GM12878 (cell line): ENCODE data around the gene KATNA1.

ENCODE experiments used
- CBX3 ChIP-seq: fragments of 200-600 bp; sonication (generic); IDR thresholded peaks from 2 replicates; pipeline ENCODE4 v1.6.1; 2016; ENCODE audit warnings: low read depth, borderline replicate concordance
- CTCF ChIP-seq, 3 experiments: IDR thresholded peaks in 2 of 3; conservative IDR thresholded peaks in 1 of 3; 2 replicates each; pipeline ENCODE4 v1.5.1; 2011; ENCODE audit warnings: low read depth in 3 of 3, low read length in 3 of 3, mild to moderate bottlenecking in 3 of 3, control low read depth in 2 of 3, moderate library complexity in 2 of 3, inconsistent platforms in 1 of 3, mixed read lengths in 1 of 3; ENCODE audit not compliant: control insufficient read depth in 2 of 3, insufficient read depth in 1 of 3; ENCODE audit errors: extremely low read depth in 1 of 3
- HCFC1 ChIP-seq: fragments of 150-350 bp; IDR thresholded peaks from 2 replicates; pipeline ENCODE4 v1.6.1; 2014; ENCODE audit warnings: low read length
- POLR2A ChIP-seq: IDR thresholded peaks from 2 replicates; pipeline ENCODE4 v1.6.1; 2011; ENCODE audit warnings: low read depth, mild to moderate bottlenecking, low read length
- POLR2AphosphoS5 ChIP-seq: IDR thresholded peaks from 2 replicates; pipeline ENCODE4 v1.6.1; 2011; ENCODE audit warnings: mild to moderate bottlenecking, low read length, inconsistent platforms
- RAD21 ChIP-seq: IDR thresholded peaks from 2 replicates; pipeline ENCODE4 v1.6.1; 2011; ENCODE audit warnings: mild to moderate bottlenecking, low read depth, low read length, moderate library complexity; ENCODE audit not compliant: insufficient read depth
- RELB ChIP-seq: fragments of 450-650 bp; IDR thresholded peaks from 2 replicates; pipeline ENCODE4 v1.6.1; 2017; ENCODE audit warnings: low read depth, mild to moderate bottlenecking, moderate library complexity
- REST ChIP-seq: IDR thresholded peaks from 2 replicates; pipeline ENCODE4 v1.6.1; 2012; ENCODE audit warnings: mild to moderate bottlenecking, low read depth, low read length
- TAF1 ChIP-seq: IDR thresholded peaks from 2 replicates; pipeline ENCODE4 v1.6.1; 2011; ENCODE audit warnings: mild to moderate bottlenecking, low read depth, low read length, borderline replicate concordance
- TCF12 ChIP-seq: IDR thresholded peaks from 2 replicates; pipeline ENCODE4 v1.6.1; 2011; ENCODE audit warnings: low read depth, mild to moderate bottlenecking, low read length
- ZBTB11 ChIP-seq: fragments of 450-650 bp; formaldehyde crosslinking; IDR thresholded peaks from 2 replicates; pipeline ENCODE4 v1.5.0; 2022; ENCODE audit warnings: mild to moderate bottlenecking, missing genetic modification characterization
- ZNF274 ChIP-seq: IDR thresholded peaks from one replicate; pipeline ENCODE4 v1.8.0; 2011; ENCODE audit not compliant: insufficient read length, insufficient read depth
- ZNF687 ChIP-seq: fragments of 450-650 bp; IDR thresholded peaks from 2 replicates; pipeline ENCODE4 v1.6.1; 2017; ENCODE audit warnings: mild to moderate bottlenecking, moderate library complexity
- TF ChIP-seq, protein P1 (sequence below): fragments of 450-650 bp; IDR thresholded peaks from 2 replicates; pipeline ENCODE4 v1.6.1; 2017; ENCODE audit warnings: mild to moderate bottlenecking

GRCh38 chr6:149581349-149581748, 67.2 kb downstream of the KATNA1 start:
- TF ChIP-seq TCF12 = no peak
- no peak for TF ChIP-seq CBX3
- no peak for TF ChIP-seq CTCF (IDR thresholded peaks at IDR 0.05 in 2 of 3, conservative IDR thresholded peaks at IDR 0.05 in 1 of 3; ENCODE audit: control insufficient read depth in 2 of 3, extremely low read depth in 1 of 3, insufficient read depth in 1 of 3, low read depth in 3 of 3, low read length in 3 of 3)
- no peak for TF ChIP-seq RAD21
- TF ChIP-seq POLR2A = no peak
- TF ChIP-seq HCFC1 = no peak
- TF ChIP-seq ZNF687 = no peak
- TF ChIP-seq TAF1 = no peak
- no peak for TF ChIP-seq RELB
- TF ChIP-seq ZBTB11 = no peak
- TF ChIP-seq, protein P1, sequence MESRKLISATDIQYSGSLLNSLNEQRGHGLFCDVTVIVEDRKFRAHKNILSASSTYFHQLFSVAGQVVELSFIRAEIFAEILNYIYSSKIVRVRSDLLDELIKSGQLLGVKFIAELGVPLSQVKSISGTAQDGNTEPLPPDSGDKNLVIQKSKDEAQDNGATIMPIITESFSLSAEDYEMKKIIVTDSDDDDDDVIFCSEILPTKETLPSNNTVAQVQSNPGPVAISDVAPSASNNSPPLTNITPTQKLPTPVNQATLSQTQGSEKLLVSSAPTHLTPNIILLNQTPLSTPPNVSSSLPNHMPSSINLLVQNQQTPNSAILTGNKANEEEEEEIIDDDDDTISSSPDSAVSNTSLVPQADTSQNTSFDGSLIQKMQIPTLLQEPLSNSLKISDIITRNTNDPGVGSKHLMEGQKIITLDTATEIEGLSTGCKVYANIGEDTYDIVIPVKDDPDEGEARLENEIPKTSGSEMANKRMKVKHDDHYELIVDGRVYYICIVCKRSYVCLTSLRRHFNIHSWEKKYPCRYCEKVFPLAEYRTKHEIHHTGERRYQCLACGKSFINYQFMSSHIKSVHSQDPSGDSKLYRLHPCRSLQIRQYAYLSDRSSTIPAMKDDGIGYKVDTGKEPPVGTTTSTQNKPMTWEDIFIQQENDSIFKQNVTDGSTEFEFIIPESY = no peak
- no peak for TF ChIP-seq ZNF274
- no peak for TF ChIP-seq REST
- TF ChIP-seq POLR2AphosphoS5 = no peak
